A673 (cell line): Measurements from ENCODE around the gene C20orf204. TPM values are rescaled to one million over a fixed set of nuclear protein-coding genes. Genes with fewer than 3 reads are reported as not detected.

Experiments
- BruUV-seq: library from RNA; stranded (reverse); fragments of 400-500 nt; replicated peaks from 2 replicates; lab custom pipeline; 2021; lab: Mats Ljungman, UMichigan
- CTCF ChIA-PET: fragments of 300-600 bp; sonication (Branson Sonifier 250); formaldehyde crosslinking; loops from one replicate; lab custom pipeline; 2022; ENCODE audit warnings: antibody characterized with exemption; lab: Charles Lee
- POLR2A ChIA-PET: fragments of 300-600 bp; sonication (Branson Sonifier 250); formaldehyde crosslinking; loops from one replicate; lab custom pipeline; 2022; ENCODE audit warnings: antibody characterized with exemption; ENCODE audit not compliant: low non-redundant PET; lab: Charles Lee
- DNase-seq: peaks from one replicate; pipeline ENCODE4 v3.0.0-alpha.2; 2015; ENCODE audit warnings: low spot score
- H3K27ac ChIP-seq: fragments of 200-600 bp; sonication (generic); 2 replicates; pipeline ENCODE4 v1.5.1; 2016; ENCODE audit warnings: mixed run types, low read depth, mild to moderate bottlenecking, mixed read lengths, antibody characterized with exemption, low read length; ENCODE audit not compliant: poor library complexity, severe bottlenecking
- H3K27me3 ChIP-seq: fragments of 200-600 bp; sonication (generic); replicated peaks from 2 replicates; pipeline ENCODE4 v1.6.1; 2017; ENCODE audit warnings: mixed run types, low read depth, mild to moderate bottlenecking, mixed read lengths, antibody characterized with exemption, low read length; ENCODE audit not compliant: insufficient read depth, poor library complexity
- H3K36me3 ChIP-seq: fragments of 200-600 bp; sonication (generic); 2 replicates; pipeline ENCODE4 v1.6.1; 2016; ENCODE audit warnings: mixed run types, mild to moderate bottlenecking, mixed read lengths, antibody characterized with exemption, low read length; ENCODE audit not compliant: insufficient read depth, poor library complexity, severe bottlenecking
- H3K4me1 ChIP-seq: fragments of 200-600 bp; sonication (generic); 2 replicates; pipeline ENCODE4 v1.6.1; 2017; ENCODE audit warnings: mixed run types, mild to moderate bottlenecking, mixed read lengths, antibody characterized with exemption, low read length; ENCODE audit not compliant: insufficient read depth, poor library complexity, severe bottlenecking
- H3K4me3 ChIP-seq: fragments of 200-600 bp; sonication (generic); 2 replicates; pipeline ENCODE4 v1.5.1; 2016; ENCODE audit warnings: low read depth, mixed run types, mild to moderate bottlenecking, mixed read lengths, low read length; ENCODE audit not compliant: poor library complexity, severe bottlenecking
- H3K9me3 ChIP-seq: fragments of 200-600 bp; sonication (generic); 2 replicates; pipeline ENCODE4 v1.6.1; 2016; ENCODE audit warnings: mixed run types, low read depth, mild to moderate bottlenecking, mixed read lengths, antibody characterized with exemption, low read length; ENCODE audit not compliant: poor library complexity, severe bottlenecking
- CTCF ChIP-seq: fragments of 300-800, 200-600 bp; sonication (generic); conservative IDR thresholded peaks from 2 replicates; pipeline ENCODE4 v1.5.1; 2017; ENCODE audit warnings: low read depth, mild to moderate bottlenecking, antibody characterized with exemption, low read length, moderate library complexity, mixed read lengths
- EZH2 ChIP-seq: fragments of 200-600 bp; sonication (generic); IDR thresholded peaks from 2 replicates; pipeline ENCODE4 v1.6.1; 2017; ENCODE audit warnings: borderline replicate concordance, low read depth, mild to moderate bottlenecking, mixed read lengths, antibody characterized with exemption, low read length; ENCODE audit not compliant: poor library complexity, severe bottlenecking
- intact Hi-C: fragments of 100-400 bp; cut with micrococcal nuclease; formaldehyde crosslinking; loops from one replicate; pipeline ENCODE4 v1.10.0; 2022; ENCODE audit not compliant: unreplicated experiment
- total RNA-seq: library from RNA; stranded (reverse); gene quantifications from 2 replicates; pipeline ENCODE4 v1.2.3, GENCODE V29; 2021

Gene C20orf204
- total RNA-seq, 1 experiment from 2014 or later: 2.5 TPM

- intact Hi-C loops: no loop called here
- no TSS peak for BruUV-seq
- TF ChIP-seq EZH2 (no peak), CTCF (no peak)
- CTCF ChIA-PET: no interaction called here
- POLR2A ChIA-PET: no interaction called here
- Histone ChIP-seq H3K36me3 (peaks cover 38% of the 10 kb centered on the region), H3K9me3 (no peaks in the 10 kb centered on the region), H3K27me3 (no peaks in the 10 kb centered on the region), H3K27ac (no peak overlapping the region), H3K4me1 (no peaks in the 10 kb centered on the region), H3K4me3 (no peak overlapping the region)
- no peak for DNase-seq
Measured at GRCh38 chr20:64027981-64028685, 7.8 kb upstream of the C20orf204 start.

- H3K36me3 ChIP-seq: peaks cover 33% of the 10 kb centered on the region
- no peak overlapping the region for H3K27ac ChIP-seq
- ChIA-PET CTCF (no interaction called here), POLR2A (no interaction called here)
- H3K27me3 ChIP-seq: no peaks in the 10 kb centered on the region
- no peak for TF ChIP-seq CTCF
- no peak for TF ChIP-seq EZH2
- BruUV-seq: no TSS peak
- intact Hi-C loops: no loop called here
- H3K4me3 ChIP-seq: no peak overlapping the region
- no peak for DNase-seq
- H3K9me3 ChIP-seq: no peaks in the 10 kb centered on the region
- H3K4me1 ChIP-seq: no peaks in the 10 kb centered on the region
Measured at GRCh38 chr20:64029293-64030117, 6.5 kb upstream of the C20orf204 start.

- ChIA-PET CTCF (no interaction called here), POLR2A (no interaction called here)
- TF ChIP-seq CTCF: no peak
- TF ChIP-seq EZH2: no peak
- H3K4me3 ChIP-seq: no peak overlapping the region
- peaks cover 25% of the 10 kb centered on the region for H3K36me3 ChIP-seq
- no peaks in the 10 kb centered on the region for H3K9me3 ChIP-seq
- no peaks in the 10 kb centered on the region for H3K27me3 ChIP-seq
- H3K27ac ChIP-seq: no peak overlapping the region
- no TSS peak for BruUV-seq
- DNase-seq: no peak
- intact Hi-C loops: no loop called here
- no peaks in the 10 kb centered on the region for H3K4me1 ChIP-seq
Measured at GRCh38 chr20:64030371-64031134, 5.4 kb upstream of the C20orf204 start.
